ENCODE measurements around the gene SEMA4D. TPM values are rescaled to one million over a fixed set of nuclear protein-coding genes. Genes with fewer than 3 reads are reported as not detected.

SEMA4D gene
- total RNA-seq, 1 experiment from 2014 or later = 48.4 TPM

DNA sequence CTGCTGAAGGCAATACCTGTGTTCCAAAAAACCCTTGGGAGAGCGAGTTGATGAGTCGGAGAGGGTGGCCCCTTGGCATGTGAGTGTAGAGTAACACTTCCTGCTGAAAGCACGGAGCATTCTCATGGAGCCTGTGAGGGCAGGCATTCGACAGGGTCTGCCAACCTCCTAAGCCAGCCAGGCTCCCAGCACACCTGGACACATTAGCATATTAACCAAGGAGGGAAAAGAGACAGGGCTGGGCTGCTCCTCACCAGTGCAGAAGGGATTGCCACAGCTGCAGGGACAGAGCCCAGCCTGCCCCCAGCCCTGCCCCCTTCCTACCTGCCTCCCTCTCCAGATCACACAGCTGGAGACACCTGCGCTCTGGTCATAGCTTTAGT lies 46.4 kb upstream of the SEMA4D start:
- Histone ChIP-seq H3K27me3 (ENCODE audit: insufficient read depth, low read depth) (no peaks in the 10 kb centered on the region), H2AFZ (no peak overlapping the region), H4K20me1 (ENCODE audit: insufficient read depth) (no peaks in the 10 kb centered on the region), H3K9me2 (ENCODE audit: insufficient read depth) (no peaks in the 10 kb centered on the region), H3K4me1 (replicated peaks; ENCODE audit: insufficient read depth) (no peaks in the 10 kb centered on the region), H3K36me3 (ENCODE audit: low read depth) (no peaks in the 10 kb centered on the region), H3K4me2 (no peak overlapping the region), H3K4me3 (no peak overlapping the region), H3K79me2 (ENCODE audit: low read depth) (no peaks in the 10 kb centered on the region), H3F3A (ENCODE audit: insufficient read depth, low read depth) (no peaks in the 10 kb centered on the region), H3K27ac (no peak overlapping the region), H3K9me3 (ENCODE audit: insufficient read depth, low read depth) (no peaks in the 10 kb centered on the region; the same call in 1 of the 2 replicates)
- TF ChIP-seq, protein P1, sequence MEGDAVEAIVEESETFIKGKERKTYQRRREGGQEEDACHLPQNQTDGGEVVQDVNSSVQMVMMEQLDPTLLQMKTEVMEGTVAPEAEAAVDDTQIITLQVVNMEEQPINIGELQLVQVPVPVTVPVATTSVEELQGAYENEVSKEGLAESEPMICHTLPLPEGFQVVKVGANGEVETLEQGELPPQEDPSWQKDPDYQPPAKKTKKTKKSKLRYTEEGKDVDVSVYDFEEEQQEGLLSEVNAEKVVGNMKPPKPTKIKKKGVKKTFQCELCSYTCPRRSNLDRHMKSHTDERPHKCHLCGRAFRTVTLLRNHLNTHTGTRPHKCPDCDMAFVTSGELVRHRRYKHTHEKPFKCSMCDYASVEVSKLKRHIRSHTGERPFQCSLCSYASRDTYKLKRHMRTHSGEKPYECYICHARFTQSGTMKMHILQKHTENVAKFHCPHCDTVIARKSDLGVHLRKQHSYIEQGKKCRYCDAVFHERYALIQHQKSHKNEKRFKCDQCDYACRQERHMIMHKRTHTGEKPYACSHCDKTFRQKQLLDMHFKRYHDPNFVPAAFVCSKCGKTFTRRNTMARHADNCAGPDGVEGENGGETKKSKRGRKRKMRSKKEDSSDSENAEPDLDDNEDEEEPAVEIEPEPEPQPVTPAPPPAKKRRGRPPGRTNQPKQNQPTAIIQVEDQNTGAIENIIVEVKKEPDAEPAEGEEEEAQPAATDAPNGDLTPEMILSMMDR (conservative IDR thresholded peaks at IDR 0.05) = no peak
- TF ChIP-seq EZH2 (IDR thresholded peaks at IDR 0.05; ENCODE audit: low read depth) = no peak
- BruUV-seq (replicated peaks) = no TSS peak
- ChIA-PET POLR2A (ENCODE audit: unreplicated experiment) (no interaction called here), CTCF (no interaction called here)
- no peak for DNase-seq
- intact Hi-C loops (cut with micrococcal nuclease; ENCODE audit: unreplicated experiment) = no loop called here

DNA sequence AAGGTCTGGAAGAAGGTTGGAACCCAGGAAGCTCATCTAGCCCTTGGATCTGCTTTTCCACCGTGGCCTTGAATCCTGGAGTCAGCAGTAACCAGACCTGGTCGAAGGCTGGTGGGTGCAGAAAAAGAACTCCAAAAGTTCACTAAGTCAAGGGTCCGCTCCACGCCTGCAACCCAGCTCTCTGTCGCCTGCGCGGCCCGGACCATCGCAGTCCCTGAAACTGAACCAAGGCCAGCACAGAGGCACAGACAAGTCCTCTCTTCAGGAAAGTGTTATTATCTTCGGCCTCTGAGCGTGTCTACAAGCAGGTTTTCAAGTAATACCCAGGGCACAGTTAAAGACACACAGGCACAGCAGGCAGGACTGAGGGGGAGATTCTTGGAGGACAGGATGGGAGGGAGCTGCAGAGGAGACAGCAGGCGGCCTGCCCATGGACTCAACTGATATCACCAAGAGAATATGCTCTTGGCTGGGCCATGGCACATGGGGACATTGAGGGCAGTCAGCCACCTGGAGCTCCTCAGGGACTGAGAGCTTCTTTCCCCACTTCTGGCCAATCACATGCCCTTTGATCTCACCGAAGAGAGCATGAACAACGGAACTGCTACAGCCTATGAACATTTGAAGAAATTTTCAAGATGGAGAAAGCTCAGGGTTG lies 45.8 kb upstream of the SEMA4D start:
- H4K20me1 ChIP-seq (ENCODE audit: insufficient read depth) = no peaks in the 10 kb centered on the region
- intact Hi-C loops (cut with micrococcal nuclease; ENCODE audit: unreplicated experiment) = no loop called here
- TF ChIP-seq EZH2 (IDR thresholded peaks at IDR 0.05; ENCODE audit: low read depth) = no peak
- TF ChIP-seq, protein P1 (conservative IDR thresholded peaks at IDR 0.05) = no peak
- H3K27ac ChIP-seq = no peak overlapping the region
- H3K4me2 ChIP-seq = no peak overlapping the region
- no peaks in the 10 kb centered on the region for H3K4me1 ChIP-seq (replicated peaks; ENCODE audit: insufficient read depth)
- H2AFZ ChIP-seq = no peak overlapping the region
- ChIA-PET POLR2A (ENCODE audit: unreplicated experiment) (no interaction called here), CTCF (no interaction called here)
- BruUV-seq (replicated peaks) = no TSS peak
- H3F3A ChIP-seq (ENCODE audit: insufficient read depth, low read depth) = no peaks in the 10 kb centered on the region
- no peak for DNase-seq
- H3K4me3 ChIP-seq = no peak overlapping the region
- H3K36me3 ChIP-seq (ENCODE audit: low read depth) = no peaks in the 10 kb centered on the region
- no peaks in the 10 kb centered on the region for H3K9me2 ChIP-seq (ENCODE audit: insufficient read depth)
- H3K79me2 ChIP-seq (ENCODE audit: low read depth) = no peaks in the 10 kb centered on the region
- no peaks in the 10 kb centered on the region; the same call in 1 of the 2 replicates for H3K9me3 ChIP-seq (ENCODE audit: insufficient read depth, low read depth)
- no peaks in the 10 kb centered on the region for H3K27me3 ChIP-seq (ENCODE audit: insufficient read depth, low read depth)

DNA sequence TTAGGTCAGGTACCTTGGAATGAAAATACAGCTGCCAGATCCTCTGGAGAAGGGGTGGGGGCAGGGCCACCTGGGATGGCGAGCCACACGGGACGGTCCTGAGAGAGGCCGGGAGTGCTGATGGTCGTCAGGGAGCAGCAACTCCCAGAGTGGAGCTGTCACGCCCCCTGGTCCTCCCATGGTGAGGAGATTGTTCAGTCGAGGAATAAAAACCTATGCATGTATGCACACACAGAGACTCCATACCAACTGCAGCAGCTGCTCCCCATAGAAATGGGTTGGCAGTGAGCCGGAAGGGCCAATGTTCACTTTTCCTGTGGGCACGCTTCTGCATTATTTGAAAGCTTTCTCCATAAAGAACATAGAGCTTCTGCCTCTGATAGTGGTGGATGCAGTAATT lies 45.2 kb upstream of the SEMA4D start:
- no peaks in the 10 kb centered on the region for H3K79me2 ChIP-seq (ENCODE audit: low read depth)
- H3K27me3 ChIP-seq (ENCODE audit: insufficient read depth, low read depth) = no peaks in the 10 kb centered on the region
- no peak overlapping the region for H3K4me3 ChIP-seq
- no peaks in the 10 kb centered on the region for H3F3A ChIP-seq (ENCODE audit: insufficient read depth, low read depth)
- no peak overlapping the region for H2AFZ ChIP-seq
- TF ChIP-seq, protein P1 (conservative IDR thresholded peaks at IDR 0.05) = no peak
- TF ChIP-seq EZH2 (IDR thresholded peaks at IDR 0.05; ENCODE audit: low read depth) = no peak
- H3K27ac ChIP-seq = no peak overlapping the region
- DNase-seq = no peak
- no peaks in the 10 kb centered on the region for H4K20me1 ChIP-seq (ENCODE audit: insufficient read depth)
- no TSS peak for BruUV-seq (replicated peaks)
- no peaks in the 10 kb centered on the region; the same call in 1 of the 2 replicates for H3K9me3 ChIP-seq (ENCODE audit: insufficient read depth, low read depth)
- intact Hi-C loops (cut with micrococcal nuclease; ENCODE audit: unreplicated experiment) = no loop called here
- no peaks in the 10 kb centered on the region for H3K36me3 ChIP-seq (ENCODE audit: low read depth)
- H3K9me2 ChIP-seq (ENCODE audit: insufficient read depth) = no peaks in the 10 kb centered on the region
- ChIA-PET CTCF (no interaction called here), POLR2A (ENCODE audit: unreplicated experiment) (no interaction called here)
- no peaks in the 10 kb centered on the region for H3K4me1 ChIP-seq (replicated peaks; ENCODE audit: insufficient read depth)
- H3K4me2 ChIP-seq = no peak overlapping the region

Measured in PC-9 (cell line).